Spleen (tissue), 7 donors: Measurements from ENCODE around the gene GRK4.
"Not testable (repeated sequence)": the region's sequence is repeated elsewhere in the genome, so short reads cannot be mapped to it uniquely, and the experiment has no call there.

Experiments
- CTCF ChIP-seq, 11 experiments: fragments of 200-600 bp in 7 of 11; fragments of 450-650 bp in 4 of 11; sonication (generic) in 4 of 11; IDR thresholded peaks in 8 of 11; conservative IDR thresholded peaks in 3 of 11; 1 replicate in 7 of 11; 2 replicates in 4 of 11; pipeline versions ENCODE4 v1.4.0 to v1.8.0; 2016 to 2021; ENCODE audit warnings: antibody characterized with exemption in 11 of 11, inconsistent platforms in 4 of 11, mild to moderate bottlenecking in 1 of 11
- POLR2A ChIP-seq, 3 donors: fragments of 450-650 bp; IDR thresholded peaks; one replicate each; pipeline ENCODE4 v1.5.1; 2017; ENCODE audit warnings: antibody characterized with exemption in 3 of 3, mild to moderate bottlenecking in 1 of 3
- POLR2AphosphoS5 ChIP-seq, 3 donors: sonication (generic); formaldehyde crosslinking; IDR thresholded peaks; one replicate each; pipeline ENCODE4 v1.5.1; 2017; ENCODE audit warnings: antibody characterized with exemption in 3 of 3
- donor health status: DM: no; HTN: no; CAD: no; lungs with moderate emphysema.
- donor health status: DM: no; HTN: no; CAD: no.
- donor health status: DM: no; HTN: no; CAD: no.

- not testable (repeated sequence) for TF ChIP-seq CTCF (IDR thresholded peaks at IDR 0.05 in 8 of 11, conservative IDR thresholded peaks at IDR 0.05 in 3 of 11); POLR2AphosphoS5 (IDR thresholded peaks at IDR 0.05); POLR2A (IDR thresholded peaks at IDR 0.05)
Observed at GRCh38 chr4:2945619-2946604, 17.5 kb upstream of the GRK4 start.
